ENCODE data around the gene SLC25A44.

SLC25A44 gene

DNA sequence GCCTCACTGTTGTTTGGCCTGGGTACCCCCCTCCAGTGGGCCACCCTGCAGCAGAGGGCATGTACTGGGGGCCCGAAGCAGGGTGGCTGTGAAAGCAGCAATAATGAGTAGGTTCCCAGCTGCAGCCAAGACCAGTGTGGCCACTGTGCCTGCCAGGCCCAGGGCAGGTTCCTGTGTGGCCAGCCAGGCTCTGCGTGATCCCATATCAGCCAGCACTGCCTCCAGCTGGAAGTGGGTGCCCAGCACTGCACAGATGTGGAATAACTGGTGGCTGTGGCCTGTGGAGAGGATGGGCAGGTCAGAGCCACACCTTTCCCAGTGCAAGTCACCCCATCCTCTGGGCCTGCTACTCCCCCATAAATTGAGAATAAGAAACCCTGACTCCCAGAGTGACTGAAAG, 50.2 kb downstream of the SLC25A44 start:
- no peak for DNase-seq

DNA sequence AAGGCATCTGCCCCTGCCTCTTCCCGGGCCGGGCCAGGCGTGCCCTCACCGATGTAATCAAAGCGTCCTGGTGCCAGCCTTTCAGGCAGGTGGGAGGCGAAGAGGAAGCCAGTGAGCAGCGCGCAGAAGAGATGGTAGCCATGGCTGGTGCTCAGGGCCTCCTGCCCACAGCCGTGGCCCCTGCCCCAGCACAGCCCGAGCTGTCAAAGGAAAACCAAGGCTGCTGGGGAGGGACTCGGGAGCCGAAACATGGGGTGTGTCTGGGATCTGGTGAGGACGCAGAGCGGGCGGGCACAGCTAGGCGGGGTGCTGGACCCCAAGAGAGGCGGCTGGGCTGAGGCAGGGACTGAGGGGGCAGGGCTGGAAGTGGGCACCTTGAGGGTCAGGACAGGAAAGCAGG, 50.8 kb downstream of the SLC25A44 start:
- no peak for DNase-seq

DNA sequence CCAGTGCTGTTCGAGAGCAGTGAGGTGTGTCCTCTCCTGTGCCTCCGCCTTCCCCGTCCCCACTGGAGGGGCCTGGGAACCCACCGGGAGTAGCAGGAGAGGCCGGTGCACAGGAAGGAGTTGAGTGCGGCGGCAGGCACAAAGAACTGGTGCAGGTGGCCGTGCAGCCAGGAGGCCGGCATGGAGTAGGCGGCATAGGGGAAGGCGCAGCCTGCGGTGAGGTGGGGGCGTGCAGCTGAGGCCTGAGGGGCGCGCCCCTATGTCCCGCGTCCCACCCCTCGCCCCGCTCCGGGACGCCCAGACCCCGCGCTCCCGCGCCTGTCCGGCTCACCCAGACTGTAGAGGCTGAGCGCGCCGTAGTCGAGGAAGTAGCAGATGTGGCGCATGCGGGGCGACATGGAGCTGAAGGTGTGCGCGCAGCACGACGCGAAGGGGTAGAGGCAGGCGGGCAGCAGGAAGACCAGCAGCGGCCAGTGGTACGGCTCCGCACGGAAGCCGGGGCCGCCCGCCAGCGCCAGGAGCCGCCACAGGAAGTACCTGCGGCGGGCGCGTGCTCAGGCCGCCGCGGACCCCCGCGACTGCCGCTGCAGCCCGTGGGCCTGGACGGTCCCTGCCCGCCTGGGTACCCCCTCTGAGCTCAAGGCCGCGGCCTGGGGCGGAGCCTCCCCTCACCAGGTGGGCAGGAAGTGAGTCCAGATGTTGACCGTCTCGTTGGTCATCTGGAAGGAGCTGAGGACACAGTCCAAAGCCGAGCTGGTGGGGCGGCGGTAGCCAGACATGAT, 51.7 kb downstream of the SLC25A44 start:
- peak; percentile 55 for DNase-seq

DNA sequence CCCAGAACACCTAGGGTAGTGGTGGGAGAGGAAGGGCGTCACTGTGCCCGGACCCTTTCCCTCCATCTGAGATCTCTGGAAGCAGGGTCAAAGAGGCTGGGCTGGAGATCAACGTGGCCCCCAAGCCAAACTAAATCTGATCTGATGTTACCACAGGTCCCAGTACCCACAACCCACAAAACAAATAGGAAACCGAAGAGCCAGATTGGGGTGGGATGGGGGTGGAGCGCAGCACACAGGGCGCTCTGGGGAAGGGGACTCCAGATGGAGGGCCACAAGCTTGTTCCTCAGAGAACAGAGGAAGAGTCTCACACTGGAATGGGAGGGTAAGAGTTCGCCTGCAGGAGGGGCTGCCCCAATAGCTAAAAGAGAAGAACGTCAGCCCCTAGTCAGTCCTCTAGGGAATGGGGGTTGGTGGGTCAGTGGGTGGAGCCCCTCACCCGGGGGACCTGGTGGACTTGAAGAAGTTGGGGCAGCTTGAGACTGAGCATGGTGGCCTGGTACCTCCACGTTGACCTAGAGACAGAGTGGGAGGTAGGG, 52.4 kb downstream of the SLC25A44 start:
- DNase-seq, result no peak

DNA sequence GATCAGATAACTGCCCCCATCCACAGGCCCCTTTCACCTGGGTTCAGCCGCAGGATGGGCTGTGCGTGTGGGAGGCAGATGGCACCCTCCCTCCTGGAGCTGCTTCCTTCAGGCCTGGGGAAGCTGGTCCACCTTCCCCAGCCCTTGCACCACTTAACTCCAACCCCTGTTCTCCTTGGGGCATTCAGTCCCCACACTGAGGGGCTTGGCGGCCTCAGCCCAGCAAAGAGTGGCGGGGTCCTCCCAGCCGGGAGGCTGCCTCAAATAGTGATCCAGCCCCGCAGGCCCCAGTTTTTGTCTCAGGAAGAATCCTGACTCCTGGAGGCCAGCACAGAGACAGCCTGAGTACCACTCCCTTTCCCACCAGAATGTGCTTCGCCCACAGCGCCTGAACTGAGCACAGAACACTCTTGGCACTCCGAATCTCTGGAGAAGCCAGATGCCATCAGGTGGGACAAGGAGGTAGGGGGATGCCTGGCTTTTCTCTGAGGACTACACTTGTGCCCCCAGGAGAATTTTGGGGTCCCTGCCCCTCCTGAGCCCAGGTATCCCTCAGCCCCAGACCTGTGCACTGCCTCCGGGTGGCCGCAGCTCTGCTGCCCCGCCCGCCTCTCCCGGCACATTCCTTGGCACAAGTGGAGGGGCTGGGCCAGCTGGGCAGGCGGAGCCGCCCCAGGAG, 53.0 kb downstream of the SLC25A44 start:
- DNase-seq, result no peak

DNA sequence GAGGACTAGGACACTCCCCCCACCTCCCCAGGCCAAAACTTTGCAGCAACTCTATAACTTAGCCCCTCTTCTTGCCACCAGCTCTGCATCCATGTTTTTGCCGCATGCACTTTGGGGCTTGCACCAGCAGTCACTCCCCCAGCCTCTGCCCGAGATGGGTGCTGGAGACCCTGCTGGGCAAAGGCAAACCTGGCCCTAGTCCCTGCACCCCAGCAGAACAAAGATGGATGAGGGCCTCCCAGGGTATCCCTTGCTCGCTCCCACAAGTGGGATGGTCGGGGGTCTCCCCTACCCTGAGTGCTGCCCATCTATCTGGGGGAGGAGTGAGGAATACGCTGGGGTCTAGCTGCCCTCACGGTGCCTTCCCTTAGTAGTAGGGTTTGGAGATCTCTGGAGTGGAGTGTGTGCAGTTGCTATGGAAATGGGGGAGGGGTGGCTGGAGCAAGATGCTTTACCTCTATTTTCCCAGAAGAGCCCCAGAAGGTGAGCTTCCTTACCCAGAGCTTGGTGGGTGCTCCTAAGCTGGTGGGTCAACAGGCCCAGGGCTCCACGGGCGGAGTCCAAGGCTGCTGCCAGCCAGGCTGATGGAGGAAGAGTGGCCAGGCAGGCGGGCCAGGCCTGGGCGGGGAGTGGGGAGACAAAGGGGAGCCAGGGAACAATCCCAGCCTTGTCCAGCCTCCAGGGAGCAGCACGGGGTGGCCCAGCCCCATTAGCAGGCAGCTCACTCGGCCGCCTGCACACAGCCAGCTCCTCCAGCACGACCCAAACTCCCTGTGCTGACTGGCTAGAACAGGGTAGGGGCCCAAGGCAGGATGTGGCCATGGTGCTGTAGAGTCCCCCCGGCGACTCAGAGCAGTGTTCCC, 53.8 kb downstream of the SLC25A44 start, which contains the start of gene PAQR6:
Gene PAQR6, minus strand, starts transcription at position 597 of the 863 bp plus-strand sequence. CDS start 1,325 bp downstream, outside the sequence.
- DNase-seq, result no peak

DNA sequence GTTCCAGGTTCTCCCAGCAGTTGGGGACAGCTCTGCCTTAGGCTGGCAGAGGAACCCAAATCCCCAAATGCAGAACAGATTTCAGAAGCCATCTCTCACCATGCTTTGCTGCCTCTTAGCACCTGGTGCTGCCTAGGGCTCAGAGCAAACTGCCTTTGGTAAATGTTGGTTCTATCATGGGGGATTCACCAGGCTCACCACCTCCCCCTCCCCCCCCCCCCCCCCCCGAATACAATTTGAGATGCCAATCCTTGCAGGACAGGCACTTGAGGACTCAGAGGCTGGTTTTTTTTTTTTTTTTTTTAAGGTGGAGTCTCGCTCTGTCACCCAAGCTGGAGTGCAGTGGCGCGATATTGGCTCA, 54.4 kb downstream of the SLC25A44 start:
- no peak for DNase-seq

DNA sequence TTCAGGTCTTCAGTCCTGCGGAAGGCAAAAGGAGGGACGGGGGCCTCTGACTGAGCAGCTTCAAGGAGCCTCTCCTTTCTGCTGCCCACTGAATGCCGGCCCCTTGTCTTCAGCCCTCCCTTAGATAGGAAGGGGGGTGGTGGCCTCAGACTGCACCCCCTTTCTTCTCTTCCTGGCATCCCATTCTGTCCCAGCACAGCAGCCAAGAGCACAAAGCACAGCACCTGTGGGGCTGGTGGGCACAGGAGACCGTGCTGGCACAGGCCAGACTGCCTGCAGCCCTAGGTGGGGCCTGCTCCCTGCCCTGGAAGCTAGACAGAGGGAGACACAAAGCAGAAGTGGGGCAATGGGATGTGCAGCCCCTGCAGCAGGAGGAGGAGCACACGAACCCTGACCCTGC, 55.7 kb downstream of the SLC25A44 start:
- DNase-seq, result no peak

DNA sequence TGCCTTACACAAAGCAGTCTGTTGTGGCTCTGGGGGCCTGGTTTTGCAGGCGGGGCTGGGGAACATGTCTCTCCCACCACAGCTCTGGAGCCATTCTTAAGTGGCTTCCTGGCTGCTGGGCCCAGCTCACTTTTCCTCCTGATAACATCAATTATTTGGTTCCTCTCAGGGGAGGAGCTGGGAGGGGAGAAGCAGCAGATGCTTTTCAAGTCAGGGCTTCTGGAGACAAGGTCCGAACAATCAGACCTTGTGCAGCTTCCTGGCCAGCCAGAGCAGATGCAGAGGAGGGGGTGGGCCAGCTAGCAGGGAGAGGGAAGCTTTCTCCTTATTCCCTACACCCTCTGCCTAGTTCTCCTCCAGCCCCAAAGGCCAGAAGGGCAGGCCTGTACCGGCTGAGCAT, 57.6 kb downstream of the SLC25A44 start:
- DNase-seq, result no peak

DNA sequence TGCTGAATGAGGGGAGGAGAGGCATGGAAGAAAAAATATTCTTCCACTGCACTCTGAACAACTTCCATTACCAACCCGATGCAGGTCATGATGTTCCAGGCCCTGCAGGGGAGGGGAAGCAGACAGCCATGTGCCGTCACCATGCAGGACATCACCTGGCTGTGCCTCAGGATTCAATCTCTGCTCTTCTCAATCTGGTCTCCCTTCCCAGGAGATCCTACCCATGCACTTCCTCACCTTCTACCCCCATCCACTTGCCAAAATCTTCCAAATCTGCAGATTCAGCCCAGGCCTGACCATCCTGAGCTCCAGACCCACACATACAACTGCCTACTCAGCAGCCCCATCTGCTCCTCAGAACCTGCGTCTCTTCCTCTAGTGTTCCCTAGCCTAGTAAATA, 59.7 kb downstream of the SLC25A44 start:
- no peak for DNase-seq

DNA sequence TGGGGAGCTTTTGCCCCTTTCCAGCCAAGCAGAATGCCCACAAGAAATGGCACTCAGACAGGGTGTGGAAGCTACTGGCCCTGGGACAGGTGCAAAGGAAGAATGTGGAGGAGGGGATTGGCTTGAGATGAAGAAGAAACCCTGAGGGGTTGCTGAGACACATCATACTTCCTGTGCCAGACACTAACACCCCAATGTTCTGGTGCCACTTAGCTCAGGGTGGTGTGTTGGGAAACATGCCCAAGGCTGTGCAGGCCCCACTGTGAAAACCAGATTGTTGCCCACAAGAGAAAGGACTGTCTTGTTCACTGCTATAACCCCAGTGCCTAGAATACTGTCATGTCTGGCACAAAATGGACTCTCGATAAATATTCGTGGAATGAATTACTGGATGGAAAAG, 63.8 kb downstream of the SLC25A44 start:
- no peak for DNase-seq

DNA sequence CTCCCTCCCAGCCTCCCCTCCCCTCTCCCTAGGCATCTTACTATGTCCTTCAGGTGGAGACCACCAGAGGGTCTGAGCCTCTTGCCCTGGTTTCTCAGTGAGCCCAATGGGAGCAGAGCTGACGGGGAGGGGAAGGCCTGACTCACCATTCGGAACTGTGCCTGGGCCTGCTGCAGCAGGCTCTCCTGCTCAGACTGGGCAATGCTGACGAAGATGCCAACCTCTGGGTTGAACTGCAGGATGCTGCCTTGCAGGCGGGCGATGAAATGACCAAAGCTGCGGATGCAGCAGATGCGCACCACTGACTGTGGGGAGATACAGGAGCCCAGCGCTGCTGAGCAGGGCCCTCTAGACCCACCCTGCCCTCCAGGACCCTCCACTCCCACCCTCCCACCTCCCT, 65.0 kb downstream of the SLC25A44 start:
- DNase-seq, result no peak

DNA sequence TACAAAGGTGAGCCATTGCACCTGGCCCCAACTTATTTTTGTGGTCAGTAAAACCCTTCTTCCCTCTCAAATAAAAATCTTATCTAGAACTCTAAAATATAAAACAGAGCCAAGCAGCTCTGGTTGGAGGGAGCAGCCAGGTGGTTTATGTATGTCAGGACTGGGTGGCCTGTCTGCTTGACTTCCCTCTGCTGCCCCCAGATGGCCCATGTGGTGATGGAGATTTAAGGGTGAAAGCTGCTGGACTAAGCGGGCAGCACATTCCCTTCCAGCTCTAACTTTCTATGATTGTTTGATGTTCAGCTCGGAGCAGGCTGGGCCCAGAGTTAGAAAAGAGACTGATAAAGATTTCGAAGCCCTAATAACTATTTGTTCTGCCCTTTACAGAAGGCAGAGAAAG, 65.9 kb downstream of the SLC25A44 start:
- no peak for DNase-seq

DNA sequence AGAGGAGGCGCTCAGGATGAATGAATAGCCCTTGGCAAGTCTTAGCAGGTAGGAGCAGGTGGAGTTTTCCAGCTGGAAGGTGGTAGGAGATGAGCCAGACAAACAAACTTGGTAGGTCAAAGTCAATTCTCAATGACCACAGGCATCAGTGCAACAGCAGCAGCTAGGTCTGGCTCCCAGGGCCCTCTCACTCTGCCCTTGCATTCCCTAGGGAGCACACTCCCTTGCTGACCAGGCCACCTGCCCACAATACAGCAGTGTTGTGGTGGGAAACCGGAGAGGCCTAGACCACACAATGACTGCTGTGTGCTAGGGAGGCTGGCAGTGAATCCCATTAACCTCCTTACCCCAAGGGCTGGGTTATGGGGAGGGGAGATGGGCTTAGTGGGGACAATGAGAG, 67.0 kb downstream of the SLC25A44 start:
- no peak for DNase-seq

Measured in stimulated activated CD4-positive, alpha-beta T cell treated with anti-CD3 and anti-CD28 coated beads, Interleukin-15, amount 100 ng/mL, for 24 hours (primary cell).